DLD1 (cell line): ENCODE results near the gene CDKN2D.
"Not testable (repeated sequence)": the region's sequence is repeated elsewhere in the genome, so short reads cannot be mapped to it uniquely, and the experiment has no call there.

Source experiments
- in situ Hi-C: cut with HindIII; loops from 2 replicates; pipeline ENCODE4 v1.10.0; 2017; ENCODE audit warnings: low sequenced_read_pairs

CDKN2D gene

GRCh38 chr19:10582091-10582490 lies 13.3 kb upstream of the CDKN2D start:
- in situ Hi-C loops: no loop called here

- in situ Hi-C loops: no loop called here
Measured at GRCh38 chr19:10580979-10581631, 12.3 kb upstream of the CDKN2D start.

- in situ Hi-C loops: no loop called here
Measured at GRCh38 chr19:10577951-10578350, 9.2 kb upstream of the CDKN2D start.

- in situ Hi-C loops: no loop called here
Measured at GRCh38 chr19:10575011-10575716, 6.4 kb upstream of the CDKN2D start.

- in situ Hi-C loops: no loop called here
Measured at GRCh38 chr19:10574462-10574861, 5.7 kb upstream of the CDKN2D start.

- in situ Hi-C loops: not testable (repeated sequence)
Measured at GRCh38 chr19:10573793-10574192, 5.0 kb upstream of the CDKN2D start.

- in situ Hi-C loops: no loop called here
Measured at GRCh38 chr19:10568062-10568825, 535 bp downstream of the CDKN2D start.

- in situ Hi-C loops: no loop called here
Measured at GRCh38 chr19:10567656-10568055, 1.1 kb downstream of the CDKN2D start.

- in situ Hi-C loops: no loop called here
Measured at GRCh38 chr19:10566658-10567410, 1.9 kb downstream of the CDKN2D start.

- in situ Hi-C loops: no loop called here
Measured at GRCh38 chr19:10566408-10566657, 2.4 kb downstream of the CDKN2D start.

GRCh38 chr19:10565567-10566407 lies 3.0 kb downstream of the CDKN2D start, which contains the start of gene KRI1:
KRI1 (minus strand) TSS chr19:10566010; CDS start chr19:10565999, 11 bp downstream.
- in situ Hi-C loops: no loop called here

GRCh38 chr19:10565028-10565566 lies 3.7 kb downstream of the CDKN2D start:
- in situ Hi-C loops: no loop called here

GRCh38 chr19:10562609-10563008 lies 6.2 kb downstream of the CDKN2D start:
- in situ Hi-C loops: no loop called here

- in situ Hi-C loops: no loop called here
Measured at GRCh38 chr19:10560154-10560553, 8.6 kb downstream of the CDKN2D start.

GRCh38 chr19:10557603-10558197 lies 11.1 kb downstream of the CDKN2D start:
- in situ Hi-C loops: no loop called here

GRCh38 chr19:10555610-10555973 lies 13.2 kb downstream of the CDKN2D start:
- in situ Hi-C loops: no loop called here

- in situ Hi-C loops: no loop called here
Measured at GRCh38 chr19:10554760-10555609, 13.8 kb downstream of the CDKN2D start.

GRCh38 chr19:10553943-10554381 lies 14.8 kb downstream of the CDKN2D start:
- in situ Hi-C loops: no loop called here
